Natural killer cell (primary cell): ENCODE measurements around the gene MYO5C. TPM values are rescaled to one million over a fixed set of nuclear protein-coding genes. Genes with fewer than 3 reads are reported as not detected.

ENCODE experiments used
- ATAC-seq, 3 donors: fragments of 150-1000 bp in 2 of 3; fragments of 200-7000 bp in 1 of 3; cut with Tn5 transposase; 1 replicate in 1 of 3; 2 replicates in 2 of 3; pipeline ENCODE4 v1.10.0; 2021; ENCODE audit warnings: mild to moderate bottlenecking in 2 of 3, moderate library complexity in 2 of 3
- DNase-seq, 2 donors: peaks; one replicate each; pipeline versions ENCODE4 v3.0.0 to v3.0.0-alpha.2; 2013 to 2021; ENCODE audit warnings: mixed read lengths in 1 of 2
- H3K27ac ChIP-seq: one replicate; pipeline ENCODE4 v1.5.1; 2013; ENCODE audit warnings: mild to moderate bottlenecking, low read length
- H3K27me3 ChIP-seq: one replicate; pipeline ENCODE4 v1.6.1; 2013; ENCODE audit warnings: low read length; ENCODE audit not compliant: control insufficient read depth, insufficient read depth
- H3K36me3 ChIP-seq: one replicate; pipeline ENCODE4 v1.6.1; 2013; ENCODE audit warnings: low read length; ENCODE audit not compliant: control insufficient read depth, insufficient read depth
- H3K4me1 ChIP-seq: one replicate; pipeline ENCODE4 v1.6.1; 2013; ENCODE audit warnings: low read length; ENCODE audit not compliant: control insufficient read depth, insufficient read depth
- H3K4me3 ChIP-seq: one replicate; pipeline ENCODE4 v1.5.1; 2013; ENCODE audit warnings: low read length
- H3K9me3 ChIP-seq: one replicate; pipeline ENCODE4 v1.6.1; 2013; ENCODE audit warnings: low read length; ENCODE audit not compliant: control insufficient read depth, insufficient read depth
- H3K27ac Mint-ChIP-seq, 2 donors: one replicate each; pipeline ENCODE4 v1.8.0; 2022; ENCODE audit warnings: mild to moderate bottlenecking in 2 of 2, mixed read lengths in 2 of 2, moderate library complexity in 1 of 2
- H3K27me3 Mint-ChIP-seq, 2 donors: one replicate each; pipeline ENCODE4 v1.8.0; 2022; ENCODE audit warnings: low read depth in 2 of 2, mixed read lengths in 2 of 2
- H3K36me3 Mint-ChIP-seq: one replicate; pipeline ENCODE4 v1.8.0; 2022; ENCODE audit warnings: mixed read lengths
- H3K4me1 Mint-ChIP-seq, 2 donors: one replicate each; pipeline ENCODE4 v1.8.0; 2022; ENCODE audit warnings: mixed read lengths in 2 of 2
- H3K4me3 Mint-ChIP-seq: one replicate; pipeline ENCODE4 v1.8.0; 2022; ENCODE audit warnings: mild to moderate bottlenecking, moderate library complexity, mixed read lengths
- H3K9me3 Mint-ChIP-seq, 2 donors: one replicate each; pipeline ENCODE4 v1.8.0; 2022; ENCODE audit warnings: mixed read lengths in 2 of 2
- CTCF ChIP-seq: fragments of 200-600 bp; IDR thresholded peaks from one replicate; pipeline ENCODE4 v1.8.0; 2022; ENCODE audit warnings: antibody characterized with exemption
- WGBS: methylation state at CpG from one replicate; pipeline ENCODE4 v1.1.7; 2013; ENCODE audit warnings: missing lambda C conversion rate; ENCODE audit not compliant: insufficient coverage; 5-methylcytosine and 5-hydroxymethylcytosine counted together
- intact Hi-C: fragments of 100-400 bp; cut with micrococcal nuclease; formaldehyde crosslinking; loops from one replicate; pipeline ENCODE4 v1.14.2; 2022
- total RNA-seq, 4 donors: library from RNA; stranded (reverse); fragments of 120-200 nt in 1 of 4; gene quantifications; one replicate each; pipeline versions ENCODE4 v1.2.3 to v1.2.4, GENCODE V29; 2013 to 2022

Gene MYO5C
- total RNA-seq, 3 donors from 2014 or later (not counting 1 experiment from before 2014, with no cell fraction given), result 0.45 to 0.82 (median 0.60) TPM

- DNase-seq, result peak in 1 of 2 donors; percentile 11
- no peaks in the 10 kb centered on the region for H3K36me3 Mint-ChIP-seq
- peak overlapping the region; percentile 1 to 64 for H3K27ac Mint-ChIP-seq
- Histone ChIP-seq H3K4me1 (peaks cover 3% of the 10 kb centered on the region), H3K4me3 (no peak overlapping the region), H3K9me3 (no peaks in the 10 kb centered on the region), H3K36me3 (peaks cover 21% of the 10 kb centered on the region), H3K27ac (no peak overlapping the region), H3K27me3 (no peaks in the 10 kb centered on the region)
- 88% methylated on average over 4 of the region's 4 CpGs for WGBS
- ATAC-seq, result no peak
- H3K9me3 Mint-ChIP-seq, result no peaks in the 10 kb centered on the region
- no peaks in the 10 kb centered on the region for H3K27me3 Mint-ChIP-seq
- intact Hi-C loops, result no loop called here
- H3K4me3 Mint-ChIP-seq, result no peak overlapping the region
- H3K4me1 Mint-ChIP-seq, result peaks cover 5 to 17% of the 10 kb centered on the region in 2 donors
- no peak for TF ChIP-seq CTCF
Measured at GRCh38 chr15:52336529-52336928, 40.9 kb upstream of the MYO5C start.

- H3K4me3 Mint-ChIP-seq, result no peak overlapping the region
- intact Hi-C loops, result loop anchor here (5.0 kb wide), 1 partner anchor 77 kb away; no protein-coding TSS in a partner anchor
- Histone ChIP-seq H3K9me3 (no peaks in the 10 kb centered on the region), H3K27me3 (no peaks in the 10 kb centered on the region), H3K27ac (no peak overlapping the region), H3K4me3 (no peak overlapping the region), H3K4me1 (peaks cover 6% of the 10 kb centered on the region), H3K36me3 (peaks cover 22% of the 10 kb centered on the region)
- H3K4me1 Mint-ChIP-seq, result peaks cover 10 to 23% of the 10 kb centered on the region in 2 donors
- no peaks in the 10 kb centered on the region for H3K9me3 Mint-ChIP-seq
- WGBS, result 94% methylated on average over 3 of the region's 3 CpGs
- peak overlapping the region in 1 of 2 donors; percentile 2 for H3K27ac Mint-ChIP-seq
- no peak for TF ChIP-seq CTCF
- DNase-seq (no peak), ATAC-seq (no peak)
- no peaks in the 10 kb centered on the region for H3K27me3 Mint-ChIP-seq
- H3K36me3 Mint-ChIP-seq, result no peaks in the 10 kb centered on the region
Measured at GRCh38 chr15:52334491-52335160, 39.0 kb upstream of the MYO5C start.

DNA sequence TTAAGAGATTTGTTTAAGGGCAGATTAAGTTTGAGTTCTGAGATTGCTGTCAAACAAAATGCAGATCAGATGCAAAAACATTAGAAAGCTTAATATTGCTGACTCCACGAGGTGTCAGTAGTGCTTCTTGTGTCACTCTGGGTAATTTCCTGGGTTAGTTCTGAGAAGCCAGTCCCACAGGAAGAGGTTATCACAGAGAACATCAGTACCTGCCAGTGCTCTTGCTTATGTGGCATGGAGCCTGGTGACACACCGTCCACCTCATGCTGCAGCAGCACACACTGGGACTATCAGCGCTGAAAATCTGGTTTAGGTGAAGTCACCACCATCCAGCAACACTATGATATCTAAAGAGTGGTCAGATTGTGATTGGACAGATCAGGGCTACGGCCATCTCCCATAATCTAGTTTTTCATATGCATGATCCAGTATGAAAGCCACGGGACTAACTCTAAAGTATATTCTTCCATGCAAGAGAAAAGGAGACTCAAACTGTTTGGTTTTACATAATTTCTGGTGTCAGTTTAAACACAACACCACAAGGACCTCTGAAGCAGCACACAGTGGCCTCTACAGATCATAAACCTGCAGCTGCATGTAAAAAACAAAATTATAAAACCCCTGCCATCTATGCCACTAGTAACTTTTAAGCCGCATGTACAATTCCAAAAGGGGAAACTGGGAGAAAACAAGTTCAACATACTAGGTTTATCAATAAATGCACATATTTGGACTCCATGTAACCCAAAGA lies 36.1 kb upstream of the MYO5C start:
- WGBS, result 23% methylated on average over 6 of the region's 6 CpGs
- peak overlapping the region; percentile 68 to 74 for H3K27ac Mint-ChIP-seq
- no peaks in the 10 kb centered on the region for H3K9me3 ChIP-seq

More for the DNA sequence above, 36.1 kb upstream of the MYO5C start:
- no peaks in the 10 kb centered on the region for H3K9me3 Mint-ChIP-seq
- Histone ChIP-seq H3K36me3 (peaks cover 42% of the 10 kb centered on the region), H3K4me1 (peaks cover 6% of the 10 kb centered on the region), H3K27ac (peak overlapping the region; percentile 24), H3K27me3 (no peaks in the 10 kb centered on the region), H3K4me3 (no peak overlapping the region)
- peaks cover 10 to 13% of the 10 kb centered on the region in 2 donors for H3K4me1 Mint-ChIP-seq
- H3K4me3 Mint-ChIP-seq, result peak overlapping the region; percentile 40
- DNase-seq, result peak in 1 of 2 donors; percentile 83
- peaks cover 9% of the 10 kb centered on the region for H3K36me3 Mint-ChIP-seq
- ATAC-seq, result peak; percentile 73 to 98 (median 92)
- peak; percentile 49 for TF ChIP-seq CTCF
- H3K27me3 Mint-ChIP-seq, result no peaks in the 10 kb centered on the region
- intact Hi-C loops, result loop anchor here (1.0 to 5.0 kb wide), 2 partner anchors 74 to 404 kb away; no protein-coding TSS in a partner anchor
